WERI-Rb-1 (cell line): ENCODE results near the gene ZNF440.

Experiments
- DNase-seq: peaks from one replicate; pipeline ENCODE4 v3.0.0-alpha.2; 2020
- H3K27ac ChIP-seq: fragments of 250-450 bp; sonication (Bioruptor Pico); 2 replicates; pipeline ENCODE4 v1.5.1; 2020; ENCODE audit warnings: mild to moderate bottlenecking, moderate library complexity
- H3K27me3 ChIP-seq: fragments of 250-450 bp; sonication (Bioruptor Pico); 2 replicates; pipeline ENCODE4 v1.5.1; 2021; ENCODE audit warnings: mild to moderate bottlenecking, low read depth, moderate library complexity; ENCODE audit not compliant: insufficient read depth, severe bottlenecking
- H3K36me3 ChIP-seq: fragments of 250-450 bp; sonication (Bioruptor Pico); 2 replicates; pipeline ENCODE4 v1.5.1; 2020; ENCODE audit warnings: mild to moderate bottlenecking, moderate library complexity
- H3K4me3 ChIP-seq: 2 replicates; pipeline ENCODE4 v1.5.1; 2011; ENCODE audit warnings: low read depth, mild to moderate bottlenecking, control low read depth, low read length
- H3K9me3 ChIP-seq: fragments of 250-450 bp; sonication (Bioruptor Pico); 2 replicates; pipeline ENCODE4 v1.5.1; 2021; ENCODE audit warnings: mild to moderate bottlenecking, moderate library complexity; ENCODE audit not compliant: severe bottlenecking
- TF ChIP-seq, protein P1 (sequence below): IDR thresholded peaks from 2 replicates; pipeline ENCODE4 v1.5.1; 2011; ENCODE audit warnings: low read depth, mild to moderate bottlenecking, control low read depth, inconsistent platforms, low read length

The ZNF440 gene

DNA sequence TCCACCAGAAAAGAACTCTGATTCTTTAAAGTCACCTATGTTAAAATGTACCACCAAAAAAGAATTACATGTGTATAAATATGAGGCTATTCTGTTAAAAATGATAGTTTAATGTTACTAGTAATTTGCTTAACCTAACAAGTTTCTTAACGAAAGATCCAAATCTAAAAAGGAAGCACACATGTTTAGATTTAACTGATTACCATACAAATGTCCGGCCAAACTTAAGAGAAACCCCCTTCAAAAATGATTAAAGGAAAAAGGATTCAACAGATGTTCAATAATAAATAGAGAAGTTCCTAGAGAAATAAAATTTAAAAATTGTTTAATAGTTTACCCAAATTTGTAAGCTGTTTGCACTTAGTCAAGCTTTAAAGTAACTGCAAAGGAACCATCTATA, 68.5 kb downstream of the ZNF440 start:
- Histone ChIP-seq H3K9me3 (peaks cover 5% of the 10 kb centered on the region), H3K27me3 (no peaks in the 10 kb centered on the region), H3K4me3 (peak overlapping the region; percentile 13), H3K27ac (peak overlapping the region; percentile 58), H3K36me3 (no peaks in the 10 kb centered on the region)
- DNase-seq: no peak
- TF ChIP-seq, protein P1, sequence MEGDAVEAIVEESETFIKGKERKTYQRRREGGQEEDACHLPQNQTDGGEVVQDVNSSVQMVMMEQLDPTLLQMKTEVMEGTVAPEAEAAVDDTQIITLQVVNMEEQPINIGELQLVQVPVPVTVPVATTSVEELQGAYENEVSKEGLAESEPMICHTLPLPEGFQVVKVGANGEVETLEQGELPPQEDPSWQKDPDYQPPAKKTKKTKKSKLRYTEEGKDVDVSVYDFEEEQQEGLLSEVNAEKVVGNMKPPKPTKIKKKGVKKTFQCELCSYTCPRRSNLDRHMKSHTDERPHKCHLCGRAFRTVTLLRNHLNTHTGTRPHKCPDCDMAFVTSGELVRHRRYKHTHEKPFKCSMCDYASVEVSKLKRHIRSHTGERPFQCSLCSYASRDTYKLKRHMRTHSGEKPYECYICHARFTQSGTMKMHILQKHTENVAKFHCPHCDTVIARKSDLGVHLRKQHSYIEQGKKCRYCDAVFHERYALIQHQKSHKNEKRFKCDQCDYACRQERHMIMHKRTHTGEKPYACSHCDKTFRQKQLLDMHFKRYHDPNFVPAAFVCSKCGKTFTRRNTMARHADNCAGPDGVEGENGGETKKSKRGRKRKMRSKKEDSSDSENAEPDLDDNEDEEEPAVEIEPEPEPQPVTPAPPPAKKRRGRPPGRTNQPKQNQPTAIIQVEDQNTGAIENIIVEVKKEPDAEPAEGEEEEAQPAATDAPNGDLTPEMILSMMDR: no peak
